ENCODE data around the gene IREB2. TPM values are rescaled to one million over a fixed set of nuclear protein-coding genes. Genes with fewer than 3 reads are reported as not detected.
A peak's percentile ranks its signal among the peaks of the same experiment; 100 is the strongest.
"Not testable (repeated sequence)": the region's sequence is repeated elsewhere in the genome, so short reads cannot be mapped to it uniquely, and the experiment has no call there.

IREB2 gene
- total and polyA plus RNA-seq, 12 donors: 6.0 to 39.8 (median 30.2) TPM

- H3K9me3 ChIP-seq: no peaks in the 10 kb centered on the region
- peak in 7 of 8 donors; percentile 10 to 58 (median 26) for ATAC-seq
- intact Hi-C loops (cut with DNase I): loop anchor here in 1 of 10 donors (10.0 kb wide), 2 partner anchors 63 to 203 kb away; no protein-coding TSS in a partner anchor
- peak overlapping the region; percentile 51 to 96 (median 79) for H3K4me3 ChIP-seq
- 0 to 3% methylated on average over 12 to 13 of the region's 13 CpGs for WGBS, 2 donors
- peaks cover 4 to 16% (median 9%) of the 10 kb centered on the region in 9 donors for H3K4me1 ChIP-seq
- H3K27ac ChIP-seq: peak overlapping the region in 9 of 10 donors; percentile 18 to 74 (median 57)
- peaks cover 0 to under 1% (median 0%) of the 10 kb centered on the region in 9 donors for H3K36me3 ChIP-seq
- DNase-seq: no peak
- TF ChIP-seq CTCF (IDR thresholded peaks at IDR 0.05): no peak
- H3K27me3 ChIP-seq: peaks cover 0 to 15% (median 0%) of the 10 kb centered on the region in 7 donors
Observed at GRCh38 chr15:78507831-78508160, 69.8 kb downstream of the IREB2 start.

GRCh38 chr15:78508272-78508671 is 70.3 kb downstream of the IREB2 start:
- Histone ChIP-seq H3K4me1 (peaks cover 4 to 16% (median 9%) of the 10 kb centered on the region in 9 donors), H3K27me3 (peaks cover 0 to 15% (median 0%) of the 10 kb centered on the region in 7 donors), H3K36me3 (peaks cover 0 to 5% (median 0%) of the 10 kb centered on the region in 9 donors), H3K27ac (peak overlapping the region in 1 of 10 donors; percentile 64), H3K9me3 (no peaks in the 10 kb centered on the region), H3K4me3 (peak overlapping the region; percentile 51 to 96 (median 79))
- TF ChIP-seq CTCF (IDR thresholded peaks at IDR 0.05): no peak
- intact Hi-C loops (cut with DNase I): loop anchor here in 1 of 10 donors (10.0 kb wide), 2 partner anchors 63 to 203 kb away; no protein-coding TSS in a partner anchor
- ATAC-seq: no peak
- 40 to 44% methylated on average over 6 of the region's 6 CpGs for WGBS, 2 donors
- DNase-seq: no peak

GRCh38 chr15:78509726-78510312 is 71.8 kb downstream of the IREB2 start:
- H3K36me3 ChIP-seq: peaks cover 0 to 18% (median 0%) of the 10 kb centered on the region in 9 donors
- H3K4me1 ChIP-seq: peaks cover 4 to 16% (median 9%) of the 10 kb centered on the region in 9 donors
- no peaks in the 10 kb centered on the region for H3K9me3 ChIP-seq
- no peak for TF ChIP-seq CTCF (IDR thresholded peaks at IDR 0.05)
- DNase-seq (no peak), ATAC-seq (no peak)
- no peak overlapping the region for H3K27ac ChIP-seq
- WGBS, 2 donors: 69 to 90% methylated on average over 6 of the region's 6 CpGs
- peaks cover 0 to 15% (median 0%) of the 10 kb centered on the region in 7 donors for H3K27me3 ChIP-seq
- H3K4me3 ChIP-seq: no peak overlapping the region
- intact Hi-C loops (cut with DNase I): loop anchor here in 1 of 10 donors (10.0 kb wide), 2 partner anchors 65 to 205 kb away; no protein-coding TSS in a partner anchor

- peaks cover 0 to 37% (median 0%) of the 10 kb centered on the region in 9 donors for H3K36me3 ChIP-seq
- ATAC-seq; H3K9me3 ChIP-seq; H3K27ac ChIP-seq; DNase-seq; H3K27me3 ChIP-seq; intact Hi-C loops (cut with DNase I); H3K4me3 ChIP-seq; H3K4me1 ChIP-seq: not testable (repeated sequence)
- 91 to 97% methylated on average over 2 of the region's 3 CpGs for WGBS, 2 donors
Observed at GRCh38 chr15:78520035-78520434, 82.0 kb downstream of the IREB2 start.

- no peak for TF ChIP-seq CTCF (IDR thresholded peaks at IDR 0.05)
- Histone ChIP-seq H3K9me3 (no peaks in the 10 kb centered on the region), H3K4me3 (no peak overlapping the region), H3K27ac (no peak overlapping the region), H3K36me3 (peaks cover 0 to 12% (median 0%) of the 10 kb centered on the region in 9 donors), H3K4me1 (no peaks in the 10 kb centered on the region), H3K27me3 (no peaks in the 10 kb centered on the region)
- WGBS, 2 donors: 88 to 91% methylated on average over 5 of the region's 5 CpGs
- DNase-seq: no peak
- no peak for ATAC-seq
- intact Hi-C loops (cut with DNase I): no loop called here
Observed at GRCh38 chr15:78524230-78524629, 86.2 kb downstream of the IREB2 start.

Data from heart right ventricle (tissue), 16 donors.